DOHH2 (cell line): ENCODE measurements around the gene TBCK.

ENCODE experiments used
- CTCF ChIP-seq: fragments of 200-600 bp; sonication (generic); IDR thresholded peaks from one replicate; pipeline ENCODE4 v1.5.1; 2014; ENCODE audit warnings: antibody characterized with exemption, mild to moderate bottlenecking, low read depth, low read length; ENCODE audit not compliant: poor library complexity, severe bottlenecking
- EZH2phosphoT487 ChIP-seq: fragments of 200-600 bp; sonication (generic); IDR thresholded peaks from 2 replicates; pipeline ENCODE4 v1.6.1; 2017; ENCODE audit warnings: borderline replicate concordance, mild to moderate bottlenecking, antibody characterized with exemption, low read length, moderate library complexity, mixed read lengths

GRCh38 chr4:106208481-106209460 lies 107.2 kb downstream of the TBCK start:
- TF ChIP-seq CTCF, result no peak
- no peak for TF ChIP-seq EZH2phosphoT487
